GM12878 (cell line): Measurements from ENCODE around the gene TMEM131L. TPM values are rescaled to one million over a fixed set of nuclear protein-coding genes. Genes with fewer than 3 reads are reported as not detected.
A peak's percentile ranks its signal among the peaks of the same experiment; 100 is the strongest.

Experiments used
- ATF3 ChIP-seq: IDR thresholded peaks from 2 replicates; pipeline ENCODE4 v1.6.1; 2011; ENCODE audit warnings: low read depth, mild to moderate bottlenecking, low read length, moderate library complexity, borderline replicate concordance; ENCODE audit errors: extremely low read depth
- BHLHE40 ChIP-seq, 2 experiments: fragments of 450-650 bp in 1 of 2; IDR thresholded peaks; 2 replicates each; pipeline ENCODE4 v1.6.1; 2011 to 2017; ENCODE audit warnings: low read depth in 2 of 2, borderline replicate concordance in 1 of 2, improper control_type of control experiment in 1 of 2, low read length in 1 of 2, mild to moderate bottlenecking in 1 of 2
- BMI1 ChIP-seq: fragments of 450-650 bp; IDR thresholded peaks from 2 replicates; pipeline ENCODE4 v1.6.1; 2016; ENCODE audit warnings: mild to moderate bottlenecking, moderate library complexity, borderline replicate concordance
- CREB1 ChIP-seq: IDR thresholded peaks from 2 replicates; pipeline ENCODE4 v1.6.1; 2012; ENCODE audit warnings: low read depth, mild to moderate bottlenecking, inconsistent platforms
- CREM ChIP-seq: IDR thresholded peaks from 2 replicates; pipeline ENCODE4 v1.6.1; 2014; ENCODE audit warnings: antibody characterized with exemption, low read depth
- DPF2 ChIP-seq: fragments of 450-650 bp; IDR thresholded peaks from 2 replicates; pipeline ENCODE4 v1.6.1; 2017; ENCODE audit warnings: mild to moderate bottlenecking
- EGR1 ChIP-seq, 2 experiments: IDR thresholded peaks; 1 replicate in 1 of 2; 2 replicates in 1 of 2; pipeline ENCODE4 v1.6.1; 2011 to 2012; ENCODE audit warnings: low read depth in 2 of 2, low read length in 2 of 2, borderline replicate concordance in 1 of 2, mild to moderate bottlenecking in 1 of 2, moderate library complexity in 1 of 2
- FOXK2 ChIP-seq: fragments of 450-650 bp; IDR thresholded peaks from 2 replicates; pipeline ENCODE4 v1.6.1; 2017; ENCODE audit warnings: mild to moderate bottlenecking, moderate library complexity
- GABPA ChIP-seq: IDR thresholded peaks from 2 replicates; pipeline ENCODE4 v1.6.1; 2014; ENCODE audit warnings: antibody characterized with exemption, low read depth, mild to moderate bottlenecking, inconsistent platforms
- IRF5 ChIP-seq: fragments of 450-650 bp; IDR thresholded peaks from 2 replicates; pipeline ENCODE4 v1.6.1; 2017; ENCODE audit warnings: borderline replicate concordance
- MTA2 ChIP-seq: fragments of 450-650 bp; IDR thresholded peaks from 2 replicates; pipeline ENCODE4 v1.6.1; 2016; ENCODE audit warnings: low read depth, mild to moderate bottlenecking, moderate library complexity
- MYB ChIP-seq: fragments of 150-350 bp; IDR thresholded peaks from 2 replicates; pipeline ENCODE4 v1.6.1; 2014; ENCODE audit warnings: mild to moderate bottlenecking, low read depth, low read length, borderline replicate concordance
- POLR2A ChIP-seq: IDR thresholded peaks from 2 replicates; pipeline ENCODE4 v1.6.1; 2011; ENCODE audit warnings: low read depth, mild to moderate bottlenecking, low read length
- POLR2AphosphoS2 ChIP-seq: IDR thresholded peaks from 2 replicates; pipeline ENCODE4 v1.6.1; 2011; ENCODE audit warnings: low read depth, mild to moderate bottlenecking, low read length, improper control_type of control experiment, moderate library complexity
- REST ChIP-seq: IDR thresholded peaks from 2 replicates; pipeline ENCODE4 v1.6.1; 2012; ENCODE audit warnings: mild to moderate bottlenecking, low read depth, low read length
- SMC3 ChIP-seq: IDR thresholded peaks from 2 replicates; pipeline ENCODE4 v1.6.1; 2011; ENCODE audit warnings: low read length, improper control_type of control experiment, borderline replicate concordance
- SRF ChIP-seq, 2 experiments: IDR thresholded peaks; 2 replicates each; pipeline ENCODE4 v1.6.1; 2011; ENCODE audit warnings: low read depth in 2 of 2, low read length in 2 of 2, mild to moderate bottlenecking in 1 of 2, moderate library complexity in 1 of 2
- ZBTB33 ChIP-seq: fragments of 450-650 bp; IDR thresholded peaks from 2 replicates; pipeline ENCODE4 v1.6.1; 2017; ENCODE audit warnings: mild to moderate bottlenecking
- ZNF384 ChIP-seq: IDR thresholded peaks from 2 replicates; pipeline ENCODE4 v1.6.1; 2012; ENCODE audit warnings: low read depth, mild to moderate bottlenecking, low read length, improper control_type of control experiment, borderline replicate concordance
- ZNF622 ChIP-seq: fragments of 450-650 bp; IDR thresholded peaks from 2 replicates; pipeline ENCODE4 v1.6.1; 2017; ENCODE audit warnings: mild to moderate bottlenecking, inconsistent platforms
- polyA plus RNA-seq, 11 experiments: library from polyadenylated mRNA; depleted of rRNA in 4 of 11; unstranded in 6 of 11; stranded (reverse) in 5 of 11; fragments of >200 nt; fragmentation: Nextera tagmentation in 4 of 11; fragmentation: Illumina TruSeq in 1 of 11; extraction: Ambion mirVana in 4 of 11; extraction: Trizol in 1 of 11; gene quantifications; 1 replicate in 1 of 11; 2 replicates in 10 of 11; pipeline versions ENCODE4 v1.2.1 to v1.2.3, GENCODE V29; 2011 to 2016; ENCODE audit warnings: inconsistent platforms in 2 of 11, missing spikeins in 2 of 11, low read depth in 1 of 11
- total RNA-seq, 4 experiments: library from RNA; depleted of rRNA in 3 of 4; stranded (reverse); fragments of >200 nt in 3 of 4; fragmentation: Illumina TruSeq in 1 of 4; extraction: Trizol in 1 of 4; gene quantifications; 2 replicates each; pipeline versions ENCODE4 v1.2.1 to v1.2.3, GENCODE V29; 2013 to 2021
- TF ChIP-seq, protein P1 (sequence below): fragments of 450-650 bp; IDR thresholded peaks from 2 replicates; pipeline ENCODE4 v1.6.1; 2016; ENCODE audit warnings: mild to moderate bottlenecking

The TMEM131L gene
- total and polyA plus RNA-seq, 10 of the 15 experiments (the other 5 are each of a cell fraction or from before 2014, with no cell fraction given) = 8.5 to 101 (median 74.4) TPM

DNA sequence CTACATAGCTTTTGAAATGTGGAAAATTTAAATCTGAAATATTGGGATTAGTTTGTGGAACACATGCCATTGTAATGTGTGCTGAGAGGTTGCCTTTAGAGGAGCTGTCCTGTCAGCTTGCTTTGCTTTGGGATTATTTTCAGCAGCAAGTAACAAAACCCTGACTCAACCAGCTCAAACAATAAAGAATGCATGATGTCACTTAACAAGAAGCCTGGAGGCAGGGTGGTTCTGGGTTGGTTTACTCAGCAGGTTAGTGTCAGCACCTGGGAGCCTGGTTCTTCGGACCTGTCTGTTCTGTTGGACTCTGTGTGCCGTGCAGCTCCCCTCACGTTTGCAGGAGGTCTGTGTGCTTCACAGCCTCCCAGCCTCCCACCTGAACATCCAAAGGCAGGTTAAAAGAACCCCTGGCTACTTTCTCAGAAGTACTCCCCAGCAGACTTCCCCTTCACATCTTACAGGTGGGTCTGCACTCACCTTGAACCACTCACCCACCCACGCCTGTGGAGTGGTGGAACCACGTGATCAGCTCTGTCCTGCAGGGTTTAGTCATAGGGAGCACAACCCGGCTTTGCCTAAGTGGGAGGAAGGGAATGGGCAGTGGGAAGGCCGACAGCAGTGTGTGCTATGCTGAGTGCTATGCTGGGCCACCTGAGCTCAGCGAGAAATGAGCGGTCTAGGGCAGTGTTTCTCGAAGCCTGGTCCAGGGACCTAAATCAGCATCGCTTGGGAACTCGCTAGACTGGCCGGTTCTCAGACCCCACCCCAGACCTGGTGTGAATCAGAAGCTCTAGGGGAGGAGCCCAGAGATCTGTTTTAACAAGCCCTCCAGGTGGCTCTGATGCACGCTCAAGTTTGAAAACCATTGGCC, 20.4 kb downstream of the TMEM131L start (continued):
- TF ChIP-seq CREB1 (no peak), POLR2A (peak; percentile 70), EGR1 (IDR thresholded peaks at IDR 0.05; ENCODE audit: borderline replicate concordance in 1 of 2, low read depth in 2 of 2, low read length in 2 of 2) (peak in 1 of 2 experiments; percentile 83; a peak in 2 of 3 replicates), CREM (no peak), ZNF622 (no peak), ZNF384 (no peak), GABPA (no peak), SMC3 (no peak; the same call in 1 of the 2 replicates), ZBTB33 (no peak), POLR2AphosphoS2 (no peak), BMI1 (no peak; the same call in 1 of the 2 replicates), SRF (IDR thresholded peaks at IDR 0.05; ENCODE audit: low read depth in 2 of 2, low read length in 2 of 2) (no peak), DPF2 (0 out of 2 replicates have a peak, but pooled peaks have one; percentile 29), MTA2 (0 out of 2 replicates have a peak, but pooled peaks have one; percentile 16), ATF3 (no peak), IRF5 (no peak), BHLHE40 (IDR thresholded peaks at IDR 0.05; ENCODE audit: borderline replicate concordance in 1 of 2, low read depth in 2 of 2, low read length in 1 of 2) (peak; percentile 38 to 39; a peak in 2 of 4 replicates), REST (no peak), FOXK2 (no peak), MYB (no peak)
- TF ChIP-seq, protein P1, sequence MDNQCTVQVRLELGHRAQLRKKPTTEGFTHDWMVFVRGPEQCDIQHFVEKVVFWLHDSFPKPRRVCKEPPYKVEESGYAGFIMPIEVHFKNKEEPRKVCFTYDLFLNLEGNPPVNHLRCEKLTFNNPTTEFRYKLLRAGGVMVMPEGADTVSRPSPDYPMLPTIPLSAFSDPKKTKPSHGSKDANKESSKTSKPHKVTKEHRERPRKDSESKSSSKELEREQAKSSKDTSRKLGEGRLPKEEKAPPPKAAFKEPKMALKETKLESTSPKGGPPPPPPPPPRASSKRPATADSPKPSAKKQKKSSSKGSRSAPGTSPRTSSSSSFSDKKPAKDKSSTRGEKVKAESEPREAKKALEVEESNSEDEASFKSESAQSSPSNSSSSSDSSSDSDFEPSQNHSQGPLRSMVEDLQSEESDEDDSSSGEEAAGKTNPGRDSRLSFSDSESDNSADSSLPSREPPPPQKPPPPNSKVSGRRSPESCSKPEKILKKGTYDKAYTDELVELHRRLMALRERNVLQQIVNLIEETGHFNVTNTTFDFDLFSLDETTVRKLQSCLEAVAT = peak; percentile 51; the same call in 1 of the 2 replicates
